H1 (cell line): ENCODE measurements around the gene EML1.

ENCODE experiments used
- HDAC2 ChIP-seq, 2 experiments: fragments of 300-600 bp in 1 of 2; sonication (generic) in 1 of 2; IDR thresholded peaks; 2 replicates each; pipeline ENCODE4 v1.6.1; 2011 to 2012; ENCODE audit warnings: low read depth in 2 of 2, low read length in 2 of 2, mild to moderate bottlenecking in 2 of 2, moderate library complexity in 2 of 2, borderline replicate concordance in 1 of 2, inconsistent platforms in 1 of 2
- KDM5A ChIP-seq: fragments of 200-600 bp; IDR thresholded peaks from 2 replicates; pipeline ENCODE4 v1.7.1; 2012; ENCODE audit warnings: mild to moderate bottlenecking, low read length, inconsistent platforms, mixed read lengths

DNA sequence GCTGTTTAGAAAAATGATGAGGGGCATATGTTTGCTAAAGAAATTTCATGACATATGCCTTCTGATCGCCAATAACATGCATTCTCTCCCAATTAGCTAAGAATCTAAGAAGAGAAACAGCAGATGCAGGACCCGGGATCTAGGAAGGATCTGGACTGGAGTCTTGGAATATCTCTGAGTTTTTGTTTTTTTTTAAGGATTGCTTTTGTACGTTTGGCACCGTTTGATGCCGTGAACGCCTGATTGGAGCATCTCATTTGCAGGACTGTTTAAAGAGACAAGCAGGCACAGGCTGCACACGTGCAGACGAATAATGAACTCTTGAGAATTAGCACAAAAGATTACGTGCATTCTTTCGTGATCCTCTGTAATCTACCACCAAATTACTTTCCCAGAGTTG is 13.6 kb downstream of the EML1 start:
- no peak for TF ChIP-seq KDM5A
- TF ChIP-seq HDAC2 (IDR thresholded peaks at IDR 0.05; ENCODE audit: borderline replicate concordance in 1 of 2, low read depth in 2 of 2, low read length in 2 of 2) = no peak
